ENCODE data around the gene ARHGEF28.

Gene ARHGEF28

DNA sequence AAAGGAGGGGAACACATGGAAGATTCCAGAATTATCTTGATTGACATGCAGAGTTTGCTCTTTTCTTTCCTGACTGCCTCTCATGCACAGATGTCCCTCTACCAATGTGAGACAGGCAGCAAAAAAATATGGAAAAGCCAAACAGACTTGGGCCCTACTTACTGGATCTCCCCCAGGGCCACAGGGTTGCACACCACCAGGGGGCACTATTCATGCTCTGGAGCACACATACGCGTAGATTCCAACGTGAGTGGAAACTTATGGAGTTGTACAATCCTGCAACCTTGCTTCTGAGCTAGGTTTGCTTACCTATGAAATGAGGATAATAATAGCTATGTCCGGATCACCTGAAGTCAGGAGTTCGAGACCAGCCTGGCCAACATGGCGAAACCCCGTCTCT is 319.5 kb downstream of the ARHGEF28 start:
- peak; percentile 13 for DNase-seq

DNA sequence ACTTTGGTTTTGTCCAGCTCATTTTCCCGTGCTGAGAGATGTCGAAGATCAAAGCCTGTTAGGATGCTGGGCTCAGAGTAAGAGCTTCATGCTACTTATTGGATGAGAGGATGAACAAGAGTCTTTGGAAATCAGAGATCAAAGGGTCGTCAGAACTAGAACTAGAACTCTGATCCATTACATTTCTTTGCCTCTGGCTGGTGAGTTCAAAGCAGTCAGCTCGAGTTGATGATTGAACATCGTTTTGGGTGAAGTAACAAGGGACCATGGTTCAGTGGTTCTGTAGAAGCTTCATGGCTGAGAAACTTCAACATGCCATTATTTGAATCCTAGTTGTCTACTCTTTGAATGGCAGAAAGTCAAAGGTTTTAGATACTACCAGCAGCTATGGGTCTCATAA is 320.3 kb downstream of the ARHGEF28 start:
- DNase-seq: no peak

DNA sequence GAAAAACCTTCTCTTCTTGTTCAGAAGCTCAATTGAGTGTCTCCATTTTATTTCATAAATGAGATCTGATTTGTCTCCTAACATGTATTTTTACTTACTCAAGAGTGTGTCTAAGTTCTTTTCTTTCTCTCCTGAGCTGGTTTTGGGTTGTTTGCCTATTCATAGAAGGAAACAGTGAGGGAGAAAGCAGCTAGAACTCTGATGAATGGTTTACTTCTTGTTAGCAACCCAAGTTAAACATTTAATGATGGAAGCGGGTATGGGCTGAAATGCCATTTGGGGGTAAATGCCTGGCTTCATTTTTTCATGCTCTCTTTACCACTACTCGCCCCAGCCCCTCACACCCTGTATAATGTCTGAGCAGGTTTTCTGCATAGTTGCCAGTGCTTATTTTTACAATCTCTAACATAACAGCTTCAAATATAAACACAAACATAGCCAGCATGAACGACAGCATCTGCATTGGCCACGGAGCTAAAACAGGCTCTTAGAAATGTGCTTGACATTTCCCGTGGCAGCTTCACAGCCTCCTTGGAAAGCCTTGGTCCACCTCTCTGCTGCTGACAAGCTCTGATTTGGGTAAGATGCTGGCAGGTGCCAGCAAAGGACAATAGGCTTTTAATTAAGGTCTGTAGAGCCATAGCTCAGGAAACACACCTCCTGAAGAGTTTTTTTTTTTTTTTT is 321.1 kb downstream of the ARHGEF28 start:
- DNase-seq: no peak

DNA sequence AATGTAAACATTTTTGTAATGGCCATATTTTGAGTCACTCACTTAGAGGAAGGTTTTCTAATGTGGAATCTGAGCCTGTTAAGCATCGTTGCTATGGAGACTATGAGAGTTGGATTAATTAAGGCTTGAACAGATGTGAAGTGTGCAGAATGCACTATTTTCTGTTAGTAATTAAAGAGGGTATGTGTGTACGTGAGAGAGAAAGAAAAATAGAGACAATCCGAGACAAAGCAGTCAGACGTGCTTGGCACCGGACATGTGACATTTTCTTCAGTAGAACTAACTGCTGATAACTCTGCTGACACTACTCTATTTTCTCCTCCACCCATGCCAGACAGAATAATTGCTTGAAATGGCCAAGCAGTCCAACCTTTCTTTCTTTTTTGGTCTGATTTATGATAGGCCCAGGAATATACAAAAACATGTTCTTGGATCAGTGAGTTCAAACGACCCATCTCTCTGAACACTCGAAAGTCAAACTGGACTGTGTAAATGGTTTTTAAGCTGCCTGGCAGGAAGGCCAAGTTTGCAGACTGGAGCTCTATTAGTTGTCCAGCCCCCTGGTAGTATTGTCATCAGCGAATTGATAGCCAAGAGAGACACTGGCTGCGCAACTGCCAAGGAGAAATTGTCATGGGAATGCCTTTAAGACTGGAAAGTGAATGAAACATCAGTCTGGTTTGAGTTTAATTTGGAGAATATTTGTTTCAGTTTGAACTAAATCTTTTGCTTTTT is 322.1 kb downstream of the ARHGEF28 start:
- no peak for DNase-seq

DNA sequence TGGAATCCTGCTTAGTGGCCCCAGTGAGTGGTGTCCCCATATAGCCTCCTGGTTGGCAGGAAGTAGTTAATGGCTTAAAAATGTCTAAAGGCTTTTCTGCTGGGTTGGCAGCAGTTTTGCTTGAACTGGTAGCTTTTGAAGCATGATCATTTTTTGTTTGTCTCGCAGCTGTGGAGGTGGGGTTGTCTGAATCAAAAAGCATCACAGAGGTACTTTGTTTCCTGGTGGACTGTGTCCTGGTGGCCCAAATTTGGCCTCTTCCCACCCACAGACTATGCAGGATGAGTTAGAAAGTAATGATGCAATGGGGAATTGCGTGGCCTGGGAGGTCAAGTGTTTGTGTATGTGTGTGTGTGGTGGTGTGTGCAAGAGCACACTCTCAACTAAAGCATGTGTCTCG is 322.7 kb downstream of the ARHGEF28 start:
- DNase-seq: no peak

DNA sequence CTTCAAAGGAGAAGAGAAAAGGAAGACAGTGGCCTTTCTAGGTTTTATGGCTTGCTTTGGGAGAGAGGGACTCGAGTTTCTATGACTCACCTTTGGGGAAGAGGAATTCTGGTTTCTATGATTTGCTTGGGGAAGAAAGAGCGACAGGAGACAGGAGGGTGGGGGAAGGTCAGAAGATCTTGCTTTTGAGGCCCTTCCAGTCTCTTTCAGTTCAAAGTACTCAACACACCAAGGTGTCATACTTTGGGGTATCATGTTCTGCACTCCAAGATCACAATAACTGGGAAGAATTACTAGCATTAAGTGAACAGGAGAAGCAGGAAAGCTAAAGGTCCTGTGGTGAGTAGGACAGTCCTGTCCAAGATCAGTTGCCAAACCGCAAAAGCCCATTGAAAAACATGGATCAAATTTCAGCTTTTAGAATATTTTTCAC is 324.5 kb downstream of the ARHGEF28 start:
- DNase-seq: no peak

DNA sequence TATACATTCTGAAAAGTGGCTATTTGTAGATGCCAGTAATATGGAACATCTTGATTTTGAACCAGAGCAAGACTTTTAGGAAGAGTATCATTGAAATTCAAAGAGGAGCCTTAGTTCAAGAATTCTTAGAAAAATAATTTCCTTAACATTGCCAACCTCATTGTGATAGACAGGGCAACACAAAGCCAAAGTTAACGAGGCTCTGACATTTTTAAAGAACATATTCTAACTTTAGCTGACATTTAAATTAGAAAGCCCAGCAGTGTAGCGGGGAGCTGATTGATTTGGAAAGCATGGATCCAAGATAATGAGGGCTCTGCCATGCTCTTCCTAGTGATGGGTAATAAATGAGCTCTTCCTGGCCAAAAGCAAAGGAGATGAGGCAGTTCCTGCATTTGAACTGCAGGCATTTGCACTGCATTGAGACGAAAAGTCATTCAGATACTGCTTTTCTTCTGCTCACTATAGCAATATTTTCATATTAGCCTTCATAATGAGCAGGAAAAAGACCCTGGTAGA is 325.0 kb downstream of the ARHGEF28 start:
- DNase-seq: no peak

DNA sequence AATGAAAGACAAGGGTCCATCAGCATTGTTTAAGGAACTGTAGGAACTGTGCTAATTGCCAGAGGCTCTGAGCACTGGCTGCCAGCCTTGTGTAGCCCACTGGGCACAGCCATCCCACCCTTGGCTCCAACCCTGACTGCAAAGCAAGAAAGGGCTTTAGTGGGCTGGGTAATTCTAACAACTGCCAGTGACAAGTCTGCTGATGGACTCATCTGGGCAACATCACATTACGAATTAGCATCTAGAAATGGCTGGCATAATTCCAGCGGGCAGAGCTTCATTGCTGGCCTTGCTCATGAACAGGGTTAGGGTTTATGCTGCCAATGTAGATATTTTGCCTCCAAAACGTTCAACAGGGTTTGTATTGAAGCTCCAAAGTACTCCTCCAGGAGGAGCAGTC is 326.9 kb downstream of the ARHGEF28 start:
- no peak for DNase-seq

DNA sequence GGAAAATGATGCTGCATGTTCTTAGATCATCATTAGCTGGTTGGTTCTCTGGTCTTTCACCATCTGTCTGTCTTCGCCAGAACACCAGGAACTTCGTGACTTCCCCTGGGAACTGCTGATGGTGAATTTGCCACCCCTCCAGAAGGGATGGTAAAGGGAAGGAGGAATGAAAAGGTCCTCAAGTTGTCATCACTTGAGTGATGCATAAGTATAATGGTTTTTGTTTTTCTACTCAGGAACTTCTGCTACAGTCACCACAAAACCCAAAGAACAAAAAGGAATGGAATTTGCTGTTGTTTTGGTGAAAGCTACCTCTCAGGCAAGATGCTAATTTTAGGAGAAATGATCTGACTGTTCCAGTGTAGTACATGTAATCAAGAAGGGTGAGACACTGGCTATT is 328.4 kb downstream of the ARHGEF28 start:
- DNase-seq: no peak

DNA sequence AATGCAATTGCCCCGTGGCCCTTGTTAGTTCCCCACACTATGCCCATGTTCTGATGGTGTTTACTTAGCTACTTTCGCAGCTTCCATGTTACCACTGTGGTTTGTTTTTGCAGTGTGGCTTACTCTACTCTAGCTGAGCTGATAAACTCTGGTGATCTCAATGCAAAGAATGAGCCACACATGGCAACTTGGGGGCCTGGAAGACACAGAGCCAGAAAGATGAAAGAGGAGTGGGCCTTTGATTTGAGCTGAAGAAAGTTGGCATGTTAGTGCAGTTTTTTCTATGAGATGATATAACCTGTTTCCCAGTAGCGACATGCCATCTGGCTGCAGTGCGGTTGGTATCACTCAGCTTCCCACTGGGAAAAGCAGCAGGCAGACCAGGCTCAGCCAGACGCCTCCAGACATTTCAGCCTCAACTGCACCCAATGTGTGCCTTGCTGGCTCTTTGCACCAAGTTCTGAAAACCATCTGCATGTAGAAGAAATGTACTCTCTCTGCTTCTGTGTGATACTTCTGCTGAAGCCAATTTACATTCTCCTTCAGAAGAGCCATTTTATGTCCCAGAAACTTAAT is 329.4 kb downstream of the ARHGEF28 start:
- DNase-seq: no peak

DNA sequence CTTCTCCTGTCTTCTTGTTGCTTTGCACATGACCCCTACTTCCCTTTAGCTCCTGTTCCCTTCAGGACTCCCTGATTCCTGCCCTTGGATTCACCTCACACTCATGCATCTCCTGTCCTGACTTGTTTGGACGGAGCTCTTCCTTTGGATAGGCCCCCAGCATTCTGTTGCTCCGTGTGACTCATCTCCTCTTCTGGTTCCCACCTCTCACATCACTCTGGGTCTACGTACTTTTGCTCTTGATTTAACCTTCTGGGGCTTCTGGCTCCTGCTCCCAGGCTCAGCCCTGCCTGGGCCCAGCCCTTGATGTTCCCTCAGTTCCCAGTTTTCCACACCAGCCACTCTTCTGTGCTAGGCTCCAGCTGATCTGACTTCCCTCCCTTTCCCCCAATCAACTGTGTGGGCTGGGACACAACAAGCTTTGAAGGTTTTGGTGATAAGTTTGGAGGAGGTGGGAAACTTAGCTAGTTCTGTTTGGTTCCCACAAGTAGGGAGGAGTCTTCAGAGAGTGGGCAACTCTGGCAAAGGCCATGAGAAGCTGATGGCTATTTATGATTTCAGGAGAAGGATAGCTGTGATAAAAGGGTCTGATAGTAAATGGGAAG is 331.5 kb downstream of the ARHGEF28 start:
- DNase-seq: no peak

DNA sequence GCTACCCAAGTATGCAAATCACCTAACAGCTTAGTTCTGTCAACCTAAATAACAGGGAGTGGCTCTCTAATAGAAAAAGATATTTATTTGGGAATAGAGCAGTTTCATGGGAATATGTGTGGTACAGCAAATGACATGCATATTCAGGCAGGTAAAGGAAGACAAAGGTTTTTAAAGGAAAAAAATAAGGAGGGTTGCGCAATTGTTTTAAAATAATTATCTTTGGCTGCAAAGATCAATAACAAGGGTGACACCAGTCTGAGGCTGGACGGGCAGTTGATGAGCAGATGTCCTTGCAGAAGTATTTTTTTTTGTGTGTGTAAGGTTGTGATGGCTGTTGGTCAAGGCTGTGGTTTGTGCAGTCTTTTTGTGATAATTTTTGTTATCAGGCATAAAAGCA is 332.0 kb downstream of the ARHGEF28 start:
- peak; percentile 43 for DNase-seq

DNA sequence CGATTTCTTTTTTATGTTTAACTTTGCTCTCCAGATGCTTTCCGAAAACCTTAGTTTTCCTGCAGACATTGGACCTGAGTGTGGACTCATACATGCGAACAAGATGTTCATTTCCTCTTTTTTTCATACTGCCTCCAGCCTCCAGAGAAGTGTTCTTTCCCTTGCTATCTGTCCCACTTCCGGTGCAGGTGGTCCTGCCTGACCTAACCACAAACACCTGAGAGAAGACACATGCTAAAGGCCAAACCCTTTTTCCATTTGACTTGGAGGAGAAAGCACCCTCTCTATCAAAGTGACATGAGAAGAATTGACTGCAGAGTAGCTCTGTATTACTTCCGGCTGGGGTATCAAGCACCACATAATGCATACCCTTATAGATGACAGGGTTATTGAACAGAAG is 334.0 kb downstream of the ARHGEF28 start:
- DNase-seq: no peak

DNA sequence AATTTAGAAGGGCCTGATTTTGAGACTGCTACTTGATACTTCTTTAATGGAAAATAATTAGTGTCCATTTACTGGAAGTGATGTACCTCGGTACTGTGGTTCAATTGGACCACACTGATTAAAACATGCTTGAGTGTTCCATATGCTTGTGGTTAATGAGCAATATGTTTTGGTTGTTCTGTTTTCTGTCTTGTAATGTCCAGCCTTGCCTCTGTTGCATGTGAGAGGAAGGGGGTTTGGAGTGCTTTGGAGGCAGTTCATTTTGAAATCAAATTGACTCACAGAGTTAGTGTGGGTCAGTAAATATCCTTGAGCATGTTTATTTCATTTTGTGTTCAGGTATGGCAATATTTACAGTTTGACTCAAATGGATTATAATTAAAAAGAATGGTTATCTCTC is 334.4 kb downstream of the ARHGEF28 start:
- DNase-seq: no peak

DNA sequence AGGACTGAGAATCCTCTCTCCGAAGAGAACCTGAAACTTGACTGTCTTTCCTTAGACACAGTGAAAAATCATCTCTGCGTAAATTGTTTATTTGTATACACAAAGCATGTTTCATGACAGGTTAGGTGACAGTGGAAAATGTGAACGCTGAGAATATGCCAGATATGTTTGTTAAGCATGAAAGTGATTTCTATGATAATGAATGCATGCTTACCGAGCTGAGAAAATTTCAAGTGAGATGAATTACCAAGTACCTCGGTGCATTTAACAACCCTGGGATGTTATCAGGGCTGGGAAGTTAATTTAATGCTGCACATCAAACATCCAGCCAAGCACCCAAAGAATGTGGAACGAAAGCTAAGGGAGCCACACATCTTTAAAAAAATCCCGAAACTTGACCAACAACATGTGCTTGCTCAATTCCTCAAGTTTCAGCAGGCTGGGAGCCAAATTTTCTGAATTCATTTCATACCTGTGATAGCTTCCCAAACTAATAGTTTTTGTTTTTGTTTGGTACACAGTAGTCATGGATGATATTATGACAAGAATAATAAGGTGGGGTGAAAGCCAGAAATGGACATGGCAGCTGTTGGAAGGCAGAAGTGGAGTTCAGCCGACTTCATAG is 336.9 kb downstream of the ARHGEF28 start:
- no peak for DNase-seq

DNA sequence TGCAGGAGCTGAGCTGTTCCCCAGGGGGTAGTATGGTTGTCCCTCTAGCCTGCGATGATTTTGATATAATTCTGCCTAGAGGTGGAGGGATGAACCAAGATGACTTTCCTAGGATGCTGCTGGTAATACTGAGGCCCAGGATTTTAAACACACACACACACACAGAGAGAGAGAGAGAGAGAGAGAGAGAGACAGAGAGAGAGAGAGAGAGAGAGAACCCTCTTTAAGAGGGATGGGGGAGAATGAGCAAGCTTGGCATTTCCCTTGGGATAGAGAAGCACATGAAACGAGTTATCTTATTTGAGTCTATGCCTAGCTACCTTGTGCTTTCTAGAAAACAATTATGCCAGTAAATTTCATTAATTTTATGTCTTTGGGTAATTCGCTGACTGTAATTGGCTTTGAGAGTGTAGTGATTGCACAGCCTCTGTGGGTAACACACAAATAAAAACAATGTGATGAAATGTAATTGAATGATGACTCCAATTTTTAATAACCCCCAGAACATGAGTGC is 338.4 kb downstream of the ARHGEF28 start:
- DNase-seq: no peak

DNA sequence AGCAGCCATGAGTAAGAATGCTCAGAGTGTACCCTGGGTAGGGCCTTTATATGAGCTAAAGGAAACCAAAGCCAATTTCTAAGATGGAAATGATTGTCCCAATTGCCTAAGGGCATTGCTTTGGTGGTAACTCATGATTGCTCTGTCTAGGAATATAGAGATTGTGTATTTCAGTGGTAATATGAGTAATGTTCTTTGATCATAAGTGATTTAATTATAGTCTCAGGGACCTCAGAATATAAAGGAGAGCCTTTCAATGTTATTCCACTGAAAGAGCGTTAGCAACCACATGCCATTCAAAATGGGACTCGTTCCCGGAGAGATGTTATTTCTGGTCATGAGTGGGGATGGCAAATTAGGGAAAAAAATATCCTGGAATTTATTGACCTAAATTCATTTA is 340.5 kb downstream of the ARHGEF28 start:
- no peak for DNase-seq

DNA sequence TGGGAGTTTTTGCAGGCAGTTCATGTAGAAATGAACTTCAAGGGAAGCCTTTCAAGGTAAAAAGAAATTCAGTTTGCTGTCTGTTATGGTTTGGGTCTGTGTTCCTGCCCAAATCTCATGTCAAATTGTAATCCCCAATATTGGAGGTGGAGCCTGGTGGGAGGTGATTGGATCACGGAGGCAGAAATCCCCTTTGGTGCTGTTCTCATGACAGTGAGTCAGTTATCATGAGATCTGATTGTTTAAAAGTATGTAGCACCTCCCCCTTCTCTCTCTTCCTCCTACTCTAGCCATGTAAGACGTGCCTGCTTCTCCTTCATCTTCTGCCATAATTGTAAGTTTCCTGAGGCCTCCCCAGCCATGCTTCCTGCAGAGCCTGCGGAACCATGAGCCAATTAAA is 341.4 kb downstream of the ARHGEF28 start:
- no peak for DNase-seq

DNA sequence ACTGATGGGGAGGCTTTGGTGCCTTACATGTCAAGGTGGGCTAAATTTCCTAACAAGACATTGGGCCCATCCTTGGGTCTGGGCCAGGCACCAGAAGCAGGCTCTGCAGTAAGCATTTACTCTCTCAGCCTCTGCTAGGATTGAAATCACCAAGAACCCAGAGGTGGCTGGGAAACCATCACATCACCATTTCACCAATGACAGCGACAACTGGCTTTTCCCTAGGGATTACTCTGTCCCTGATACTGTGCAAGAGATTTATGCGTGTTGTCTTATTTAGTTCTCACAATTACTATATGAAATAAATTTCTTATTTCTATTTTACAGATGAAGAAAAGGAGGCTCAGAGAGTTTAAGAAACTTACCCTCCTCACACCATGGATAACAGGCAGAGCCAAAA is 342.2 kb downstream of the ARHGEF28 start:
- no peak for DNase-seq

DNA sequence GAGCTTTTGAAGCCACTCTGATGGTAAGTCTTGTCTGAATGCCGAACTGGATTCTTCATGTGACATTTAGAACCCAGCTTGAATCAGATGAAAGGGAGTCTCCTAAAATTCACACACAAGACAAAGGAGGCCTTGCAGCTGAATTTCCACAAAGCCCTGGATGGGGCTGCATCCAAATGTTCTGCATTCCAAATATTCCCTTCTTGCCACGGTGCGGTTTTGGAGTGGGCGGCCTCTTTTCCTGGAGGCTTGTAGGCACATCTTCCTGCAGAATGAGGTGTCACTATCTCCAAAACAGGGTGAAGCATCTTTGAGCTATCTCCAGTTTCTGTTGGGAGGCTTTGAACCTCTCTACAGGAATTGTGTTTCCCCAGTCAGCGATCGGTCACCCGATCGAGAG is 342.7 kb downstream of the ARHGEF28 start:
- no peak for DNase-seq

DNA sequence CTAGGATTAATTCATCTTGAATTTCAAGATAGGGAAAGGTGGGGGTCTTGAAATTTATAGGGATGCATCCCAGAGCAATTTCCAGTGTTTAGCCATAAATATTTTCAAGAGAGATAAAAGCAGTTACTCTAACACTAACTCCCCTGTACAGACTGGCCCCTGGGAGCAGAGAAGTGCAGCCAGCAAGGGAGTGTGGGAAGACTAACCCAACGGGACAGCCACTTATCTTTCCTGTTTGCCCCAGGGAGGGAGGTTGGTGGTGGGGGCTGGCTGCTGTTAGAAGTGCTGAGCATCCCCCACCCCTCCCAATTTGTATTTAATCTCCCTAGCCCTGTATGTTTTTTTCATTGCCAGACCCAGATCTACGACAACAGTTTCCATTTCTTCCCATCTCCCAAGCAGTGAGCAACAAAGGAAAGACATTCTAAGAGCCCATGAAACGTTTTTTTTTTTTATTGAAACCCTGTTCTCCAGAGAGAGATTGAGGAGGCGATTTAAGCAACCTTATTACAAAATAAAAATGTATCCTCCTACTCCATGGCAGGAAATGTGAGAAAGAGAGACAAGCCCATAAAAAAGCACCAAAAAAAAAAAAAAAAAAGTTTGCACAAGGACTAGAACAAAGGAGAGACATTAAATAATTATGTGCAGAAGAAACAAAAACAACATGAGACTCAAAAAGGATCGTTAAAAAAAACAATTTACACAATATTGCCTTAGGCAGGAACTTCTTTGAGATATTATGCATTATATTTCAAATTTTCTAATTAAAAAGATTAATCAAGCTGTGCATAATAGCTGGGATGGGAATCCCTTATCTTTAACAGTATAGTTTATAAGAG is 343.4 kb downstream of the ARHGEF28 start:
- DNase-seq: peak; percentile 4

DNA sequence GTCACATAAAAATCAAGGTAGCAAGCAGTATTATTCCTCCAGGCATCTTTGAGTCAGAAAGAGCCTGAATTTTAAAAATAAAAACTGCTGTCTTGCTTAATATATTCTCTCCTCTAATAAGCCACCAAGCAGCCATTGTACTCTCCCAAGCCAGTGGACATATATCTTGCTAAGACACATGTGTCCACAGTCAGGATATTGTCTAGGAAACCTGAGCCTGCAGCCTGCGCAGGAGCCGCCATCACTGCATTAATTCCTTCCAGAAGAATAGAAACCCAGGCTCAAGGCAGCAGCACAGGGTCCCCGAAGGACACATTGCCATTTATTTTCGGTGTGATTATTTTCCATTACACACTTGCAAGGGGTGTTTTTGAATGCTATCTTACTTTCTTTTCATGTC is 345.3 kb downstream of the ARHGEF28 start:
- DNase-seq: no peak
